Neural progenitor cell (in vitro differentiated cells): ENCODE measurements around the gene SDK1.

Experiments
- EZH2 ChIP-seq: fragments of 200-600 bp; sonication (generic); IDR thresholded peaks from 2 replicates; pipeline ENCODE4 v1.6.1; 2017; ENCODE audit warnings: antibody characterized with exemption, mild to moderate bottlenecking, moderate library complexity
- EZH2phosphoT487 ChIP-seq: fragments of 200-600 bp; sonication (generic); IDR thresholded peaks from 2 replicates; pipeline ENCODE4 v1.6.1; 2017; ENCODE audit warnings: antibody characterized with exemption
- TF ChIP-seq, protein P1 (sequence below): fragments of 200-600 bp; sonication (generic); IDR thresholded peaks from 2 replicates; pipeline ENCODE4 v1.5.1; 2017; ENCODE audit warnings: antibody characterized with exemption, mild to moderate bottlenecking

DNA sequence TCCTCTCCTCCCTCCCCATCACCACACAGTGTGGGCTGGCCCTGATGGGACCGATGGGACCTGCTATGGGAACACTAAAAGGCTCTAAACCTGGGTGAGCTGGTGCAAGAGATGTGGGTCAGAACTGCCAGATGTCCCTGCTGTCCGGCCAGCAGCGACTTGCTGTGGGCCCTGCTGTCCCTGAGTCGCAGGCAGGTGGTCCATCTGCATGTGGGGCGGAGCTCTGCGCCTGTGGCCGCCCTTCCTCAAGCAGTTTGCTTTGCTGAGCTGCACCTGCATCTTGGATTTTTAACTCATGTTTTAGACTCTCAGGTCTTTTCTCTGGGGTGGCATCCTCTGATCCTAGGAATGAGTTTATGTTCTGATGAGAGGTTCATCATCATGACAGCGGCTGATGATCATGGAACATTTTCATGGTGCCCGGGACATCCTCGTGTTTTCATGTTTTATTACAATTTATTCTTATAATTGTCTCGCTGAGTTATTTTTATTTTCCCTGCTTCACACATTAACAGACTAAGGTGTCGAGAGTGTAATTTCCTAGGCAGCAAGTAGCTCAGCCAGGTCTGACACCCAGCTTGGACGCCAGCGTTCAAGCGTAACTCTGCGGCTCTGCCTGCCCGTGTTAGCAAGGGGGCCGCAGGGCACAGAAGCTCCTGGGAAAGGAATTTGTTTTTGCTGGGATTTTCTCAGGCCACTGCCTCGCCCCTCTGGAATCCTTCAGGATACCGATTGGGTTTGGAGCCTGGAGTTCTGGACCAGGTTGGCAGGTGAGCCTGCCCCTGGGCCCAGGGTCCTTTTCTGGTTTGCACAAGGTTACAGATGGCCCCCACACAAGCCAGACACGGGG lies 765.8 kb downstream of the SDK1 start:
- TF ChIP-seq, protein P1, sequence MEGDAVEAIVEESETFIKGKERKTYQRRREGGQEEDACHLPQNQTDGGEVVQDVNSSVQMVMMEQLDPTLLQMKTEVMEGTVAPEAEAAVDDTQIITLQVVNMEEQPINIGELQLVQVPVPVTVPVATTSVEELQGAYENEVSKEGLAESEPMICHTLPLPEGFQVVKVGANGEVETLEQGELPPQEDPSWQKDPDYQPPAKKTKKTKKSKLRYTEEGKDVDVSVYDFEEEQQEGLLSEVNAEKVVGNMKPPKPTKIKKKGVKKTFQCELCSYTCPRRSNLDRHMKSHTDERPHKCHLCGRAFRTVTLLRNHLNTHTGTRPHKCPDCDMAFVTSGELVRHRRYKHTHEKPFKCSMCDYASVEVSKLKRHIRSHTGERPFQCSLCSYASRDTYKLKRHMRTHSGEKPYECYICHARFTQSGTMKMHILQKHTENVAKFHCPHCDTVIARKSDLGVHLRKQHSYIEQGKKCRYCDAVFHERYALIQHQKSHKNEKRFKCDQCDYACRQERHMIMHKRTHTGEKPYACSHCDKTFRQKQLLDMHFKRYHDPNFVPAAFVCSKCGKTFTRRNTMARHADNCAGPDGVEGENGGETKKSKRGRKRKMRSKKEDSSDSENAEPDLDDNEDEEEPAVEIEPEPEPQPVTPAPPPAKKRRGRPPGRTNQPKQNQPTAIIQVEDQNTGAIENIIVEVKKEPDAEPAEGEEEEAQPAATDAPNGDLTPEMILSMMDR = no peak
- TF ChIP-seq EZH2 (no peak), EZH2phosphoT487 (no peak)
